Vagina (tissue), 2 donors: ENCODE results near the gene CACNA1C. TPM values are rescaled to one million over a fixed set of nuclear protein-coding genes. Genes with fewer than 3 reads are reported as not detected.

Experiments
- DNase-seq, 2 donors: peaks; one replicate each; pipeline ENCODE4 v3.0.0-alpha.2; 2017; ENCODE audit errors: extremely low spot score in 2 of 2
- H3K27ac ChIP-seq: fragments of 200-600 bp; sonication (generic); one replicate; pipeline ENCODE4 v1.5.1; 2019
- H3K27me3 ChIP-seq: fragments of 200-600 bp; sonication (generic); one replicate; pipeline ENCODE4 v1.5.1; 2019
- H3K36me3 ChIP-seq, 2 donors: fragments of 200-600 bp; sonication (generic); one replicate each; pipeline ENCODE4 v1.5.1; 2017 to 2019
- H3K4me1 ChIP-seq: fragments of 200-600 bp; sonication (generic); one replicate; pipeline ENCODE4 v1.5.1; 2019
- H3K4me3 ChIP-seq, 2 donors: fragments of 200-600 bp; sonication (generic); 1 replicate in 1 of 2; 2 replicates in 1 of 2; pipeline ENCODE4 v1.5.1; 2016 to 2019
- H3K9me3 ChIP-seq: fragments of 200-600 bp; sonication (generic); one replicate; pipeline ENCODE4 v1.5.1; 2019
- POLR2A ChIP-seq, 2 donors: fragments of 450-650 bp; IDR thresholded peaks; one replicate each; pipeline ENCODE4 v1.6.1; 2017; ENCODE audit warnings: antibody characterized with exemption in 2 of 2, mild to moderate bottlenecking in 2 of 2, moderate library complexity in 2 of 2
- POLR2AphosphoS5 ChIP-seq, 2 donors: sonication (generic); formaldehyde crosslinking; IDR thresholded peaks; one replicate each; pipeline ENCODE4 v1.9.0; 2017; ENCODE audit warnings: antibody characterized with exemption in 2 of 2, mild to moderate bottlenecking in 2 of 2, low read depth in 1 of 2; ENCODE audit not compliant: insufficient read depth in 1 of 2
- intact Hi-C: fragments of 100-400 bp; cut with DNase I; formaldehyde crosslinking; loops from one replicate; pipeline ENCODE4 v1.15.1; 2023
- total RNA-seq: library from RNA; depleted of rRNA; stranded (reverse); fragments of >200 nt; gene quantifications from one replicate; pipeline ENCODE4 v1.2.3, GENCODE V29; 2016
- TF ChIP-seq, protein P1 (sequence below), 3 experiments: fragments of 450-650 bp in 2 of 3; fragments of 200-600 bp in 1 of 3; sonication (generic) in 1 of 3; IDR thresholded peaks; one replicate each; pipeline ENCODE4 v1.5.1; 2017 to 2019; ENCODE audit warnings: antibody characterized with exemption in 3 of 3, mild to moderate bottlenecking in 2 of 3, moderate library complexity in 2 of 3

The CACNA1C gene
- total RNA-seq, 1 donor from 2014 or later: 9.8 TPM

DNA sequence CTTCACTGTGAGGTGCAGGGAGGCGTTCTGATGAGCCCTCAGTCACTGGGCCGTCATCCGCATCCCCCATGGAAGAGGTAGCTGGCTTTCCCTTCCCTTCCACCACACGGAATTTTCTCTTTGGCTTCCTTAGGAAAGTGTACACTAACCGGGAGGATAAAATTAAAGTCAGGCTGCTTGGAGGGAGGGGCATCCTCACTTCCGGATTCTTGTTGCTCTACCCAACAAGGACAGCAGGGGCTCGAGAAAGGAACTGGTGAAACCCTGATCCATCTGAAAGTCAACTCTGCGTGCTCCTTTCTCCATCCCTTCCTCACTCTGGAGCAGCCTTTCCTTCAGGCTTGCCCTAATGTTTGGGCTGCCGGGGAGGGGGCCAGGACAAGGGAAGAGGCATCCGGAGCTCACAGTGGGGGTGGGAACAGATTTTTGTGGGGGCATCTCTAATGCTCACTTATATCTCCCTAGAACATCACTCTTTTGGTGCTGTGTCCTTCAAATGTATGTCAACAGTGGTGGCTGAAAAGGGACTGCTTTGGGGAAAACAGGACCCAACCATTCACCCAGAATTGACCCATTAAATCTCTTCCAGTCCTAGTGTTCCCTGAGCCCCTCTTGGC is 640.6 kb downstream of the CACNA1C start:
- TF ChIP-seq, protein P1, sequence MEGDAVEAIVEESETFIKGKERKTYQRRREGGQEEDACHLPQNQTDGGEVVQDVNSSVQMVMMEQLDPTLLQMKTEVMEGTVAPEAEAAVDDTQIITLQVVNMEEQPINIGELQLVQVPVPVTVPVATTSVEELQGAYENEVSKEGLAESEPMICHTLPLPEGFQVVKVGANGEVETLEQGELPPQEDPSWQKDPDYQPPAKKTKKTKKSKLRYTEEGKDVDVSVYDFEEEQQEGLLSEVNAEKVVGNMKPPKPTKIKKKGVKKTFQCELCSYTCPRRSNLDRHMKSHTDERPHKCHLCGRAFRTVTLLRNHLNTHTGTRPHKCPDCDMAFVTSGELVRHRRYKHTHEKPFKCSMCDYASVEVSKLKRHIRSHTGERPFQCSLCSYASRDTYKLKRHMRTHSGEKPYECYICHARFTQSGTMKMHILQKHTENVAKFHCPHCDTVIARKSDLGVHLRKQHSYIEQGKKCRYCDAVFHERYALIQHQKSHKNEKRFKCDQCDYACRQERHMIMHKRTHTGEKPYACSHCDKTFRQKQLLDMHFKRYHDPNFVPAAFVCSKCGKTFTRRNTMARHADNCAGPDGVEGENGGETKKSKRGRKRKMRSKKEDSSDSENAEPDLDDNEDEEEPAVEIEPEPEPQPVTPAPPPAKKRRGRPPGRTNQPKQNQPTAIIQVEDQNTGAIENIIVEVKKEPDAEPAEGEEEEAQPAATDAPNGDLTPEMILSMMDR (IDR thresholded peaks at IDR 0.05): no peak
- no peak for TF ChIP-seq POLR2AphosphoS5 (IDR thresholded peaks at IDR 0.05; ENCODE audit: insufficient read depth in 1 of 2, low read depth in 1 of 2)
- no peak for TF ChIP-seq POLR2A (IDR thresholded peaks at IDR 0.05)
- H3K27ac ChIP-seq: no peak overlapping the region
- DNase-seq: peak in 1 of 2 donors; percentile 91
- H3K36me3 ChIP-seq: no peaks in the 10 kb centered on the region
- no peaks in the 10 kb centered on the region for H3K27me3 ChIP-seq
- H3K4me1 ChIP-seq: peaks cover 14% of the 10 kb centered on the region
- H3K9me3 ChIP-seq: no peaks in the 10 kb centered on the region
- intact Hi-C loops: no loop called here
- no peak overlapping the region for H3K4me3 ChIP-seq

DNA sequence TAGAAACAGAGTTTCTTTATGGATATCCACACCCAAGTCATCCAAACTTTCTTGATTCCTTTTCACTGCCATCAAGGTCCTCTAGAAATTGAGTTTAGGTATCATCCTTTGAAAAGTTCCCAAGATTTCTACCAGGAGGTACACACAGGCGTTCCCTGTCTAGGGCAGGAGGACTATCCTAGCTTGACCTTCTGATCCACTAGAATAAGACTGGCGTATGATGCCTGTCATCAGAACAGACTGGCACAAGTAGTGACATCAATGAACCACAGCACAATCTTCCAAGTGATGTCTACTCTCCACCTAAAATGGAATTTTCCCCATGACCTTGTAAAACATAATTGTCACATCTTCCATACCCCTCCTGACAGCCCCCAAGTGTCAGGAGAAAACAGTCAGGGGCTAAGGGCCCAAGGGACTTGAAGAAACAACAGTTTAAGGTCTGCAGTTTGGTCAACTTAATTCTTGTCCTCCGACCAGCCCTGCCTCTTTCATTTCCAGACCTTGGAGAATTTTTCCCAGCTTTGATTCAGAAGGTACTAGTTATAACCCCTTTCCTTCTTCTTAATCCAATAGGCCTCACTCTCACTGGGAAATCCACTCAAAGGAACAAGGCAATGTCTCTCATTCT is 641.3 kb downstream of the CACNA1C start:
- no peak overlapping the region for H3K4me3 ChIP-seq
- no peaks in the 10 kb centered on the region for H3K36me3 ChIP-seq
- intact Hi-C loops: no loop called here
- no peaks in the 10 kb centered on the region for H3K9me3 ChIP-seq
- no peak overlapping the region for H3K27ac ChIP-seq
- H3K27me3 ChIP-seq: no peaks in the 10 kb centered on the region
- DNase-seq: no peak
- peaks cover 14% of the 10 kb centered on the region for H3K4me1 ChIP-seq
- TF ChIP-seq, protein P1 (IDR thresholded peaks at IDR 0.05): no peak
- TF ChIP-seq POLR2AphosphoS5 (IDR thresholded peaks at IDR 0.05; ENCODE audit: insufficient read depth in 1 of 2, low read depth in 1 of 2): no peak
- no peak for TF ChIP-seq POLR2A (IDR thresholded peaks at IDR 0.05)

DNA sequence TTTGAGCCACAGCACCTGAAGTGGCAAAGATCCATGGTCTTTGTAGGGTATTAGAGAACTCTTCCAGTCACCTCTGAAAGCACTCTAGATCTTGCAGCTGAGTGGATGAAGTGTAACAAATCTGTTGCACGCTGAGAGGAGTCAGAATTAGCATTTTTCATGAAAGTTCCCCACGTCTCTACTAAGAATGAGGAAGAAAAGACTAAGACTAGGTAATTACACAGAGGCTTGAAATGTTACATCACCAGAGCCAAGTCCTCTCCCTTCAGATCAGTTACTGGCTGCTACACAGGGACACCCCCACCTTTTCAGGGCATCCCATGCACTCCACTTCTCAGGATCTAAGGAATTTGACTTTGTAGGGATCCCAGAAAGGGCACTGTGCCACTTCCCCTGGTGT is 643.3 kb downstream of the CACNA1C start:
- Histone ChIP-seq H3K4me3 (no peak overlapping the region), H3K9me3 (no peaks in the 10 kb centered on the region), H3K36me3 (no peaks in the 10 kb centered on the region), H3K27me3 (no peaks in the 10 kb centered on the region), H3K27ac (no peak overlapping the region), H3K4me1 (peaks cover 9% of the 10 kb centered on the region)
- TF ChIP-seq POLR2A (IDR thresholded peaks at IDR 0.05) (no peak), POLR2AphosphoS5 (IDR thresholded peaks at IDR 0.05; ENCODE audit: insufficient read depth in 1 of 2, low read depth in 1 of 2) (no peak)
- TF ChIP-seq, protein P1 (IDR thresholded peaks at IDR 0.05): no peak
- intact Hi-C loops: no loop called here
- no peak for DNase-seq

DNA sequence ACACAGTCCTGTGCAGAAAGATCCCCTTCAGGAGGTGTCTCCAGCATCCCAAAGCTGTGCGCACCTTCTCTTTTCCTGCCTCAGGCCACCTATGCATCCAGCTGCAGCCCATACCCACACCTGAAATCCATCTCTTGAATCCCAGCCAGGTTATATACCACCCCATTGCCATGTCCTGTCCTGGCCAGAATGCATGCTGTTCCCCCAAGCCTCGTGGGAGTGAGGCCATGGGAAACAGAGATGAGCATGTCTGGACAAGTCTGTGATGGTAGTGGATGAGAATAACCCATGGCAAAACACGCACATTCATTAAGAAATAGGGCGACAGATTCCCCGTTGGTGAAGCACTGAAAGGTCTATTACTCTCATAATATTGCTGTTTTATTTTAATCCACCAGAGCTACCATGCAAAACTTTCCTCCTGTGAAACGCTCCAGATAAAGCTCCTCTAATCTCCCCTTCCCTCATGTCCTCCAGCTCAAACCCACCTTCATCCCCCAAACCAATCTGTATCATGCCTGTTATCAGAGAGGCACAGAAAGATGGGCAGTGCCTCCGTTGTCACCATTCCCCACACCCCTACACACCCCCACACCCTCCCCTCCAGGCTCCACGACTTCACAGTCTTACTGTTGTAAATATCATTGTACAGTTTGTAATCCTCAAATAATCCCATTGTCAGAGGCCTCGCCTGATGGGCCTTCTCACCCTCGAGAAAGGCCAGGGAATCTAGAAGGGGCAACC is 644.4 kb downstream of the CACNA1C start:
- Histone ChIP-seq H3K9me3 (no peaks in the 10 kb centered on the region), H3K36me3 (no peaks in the 10 kb centered on the region), H3K27ac (no peak overlapping the region), H3K4me1 (no peaks in the 10 kb centered on the region), H3K27me3 (no peaks in the 10 kb centered on the region), H3K4me3 (no peak overlapping the region)
- TF ChIP-seq, protein P1 (IDR thresholded peaks at IDR 0.05): no peak
- TF ChIP-seq POLR2AphosphoS5 (IDR thresholded peaks at IDR 0.05; ENCODE audit: insufficient read depth in 1 of 2, low read depth in 1 of 2) (no peak), POLR2A (IDR thresholded peaks at IDR 0.05) (no peak)
- intact Hi-C loops: no loop called here
- peak in 1 of 2 donors; percentile 46 for DNase-seq
